CD14-positive monocyte (primary cell): ENCODE measurements around the gene NAXD. TPM values are rescaled to one million over a fixed set of nuclear protein-coding genes. Genes with fewer than 3 reads are reported as not detected.

Experiments
- DNase-seq, 3 donors: peaks; one replicate each; pipeline ENCODE4 v3.0.0-alpha.2; 2011 to 2022
- H2AFZ ChIP-seq: 2 replicates; pipeline ENCODE4 v1.6.0; 2012; ENCODE audit warnings: mild to moderate bottlenecking, low read depth, low read length, inconsistent platforms; ENCODE audit not compliant: insufficient read depth, poor library complexity, severe bottlenecking
- H3K27ac ChIP-seq, 2 donors: 1 replicate in 1 of 2; 2 replicates in 1 of 2; pipeline ENCODE4 v1.5.1; 2012 to 2013; ENCODE audit warnings: low read length in 2 of 2, control low read depth in 1 of 2, inconsistent platforms in 1 of 2, low read depth in 1 of 2, mild to moderate bottlenecking in 1 of 2
- H3K27me3 ChIP-seq, 2 donors: one replicate each; pipeline versions ENCODE4 v1.6.0 to v1.6.1; 2011 to 2013; ENCODE audit warnings: low read length in 2 of 2; ENCODE audit not compliant: control insufficient read depth in 2 of 2, insufficient read depth in 2 of 2
- H3K36me3 ChIP-seq, 2 donors: replicated peaks in 1 of 2; 1 replicate in 1 of 2; 2 replicates in 1 of 2; pipeline versions ENCODE4 v1.5.1 to v1.6.1; 2012 to 2013; ENCODE audit warnings: low read length in 2 of 2, control low read depth in 1 of 2, inconsistent platforms in 1 of 2, mild to moderate bottlenecking in 1 of 2; ENCODE audit not compliant: insufficient read depth in 2 of 2, control insufficient read depth in 1 of 2
- H3K4me1 ChIP-seq, 2 donors: 1 replicate in 1 of 2; 2 replicates in 1 of 2; pipeline versions ENCODE4 v1.5.1 to v1.6.1; 2012 to 2013; ENCODE audit warnings: low read length in 2 of 2, control low read depth in 1 of 2, inconsistent platforms in 1 of 2, mild to moderate bottlenecking in 1 of 2, moderate library complexity in 1 of 2; ENCODE audit not compliant: insufficient read depth in 2 of 2, control insufficient read depth in 1 of 2
- H3K4me2 ChIP-seq: replicated peaks from 2 replicates; pipeline ENCODE3; 2012; ENCODE audit warnings: low read length, moderate library complexity, mild to moderate bottlenecking; ENCODE audit not compliant: poor library complexity, severe bottlenecking; ENCODE audit errors: extremely low read depth
- H3K4me3 ChIP-seq, 3 experiments: fragments of 200-600 bp in 1 of 3; sonication (generic) in 1 of 3; replicated peaks in 1 of 3; 1 replicate in 2 of 3; 2 replicates in 1 of 3; pipeline ENCODE4 v1.5.1; 2011 to 2013; ENCODE audit warnings: low read length in 3 of 3, mild to moderate bottlenecking in 3 of 3, control low read depth in 2 of 3, low read depth in 2 of 3, inconsistent platforms in 1 of 3, moderate library complexity in 1 of 3
- H3K79me2 ChIP-seq: 2 replicates; pipeline ENCODE4 v1.6.0; 2012; ENCODE audit warnings: mild to moderate bottlenecking, control low read depth, inconsistent platforms, low read length, moderate library complexity; ENCODE audit not compliant: insufficient read depth
- H3K9ac ChIP-seq: 2 replicates; pipeline ENCODE4 v1.6.0; 2017; ENCODE audit warnings: low read length, mild to moderate bottlenecking; ENCODE audit not compliant: insufficient read depth, poor library complexity, severe bottlenecking
- H3K9me3 ChIP-seq, 2 donors: replicated peaks in 1 of 2; 1 replicate in 1 of 2; 2 replicates in 1 of 2; pipeline versions ENCODE4 v1.5.1 to v1.6.1; 2012 to 2013; ENCODE audit warnings: low read length in 2 of 2, control low read depth in 1 of 2; ENCODE audit not compliant: control insufficient read depth in 1 of 2, insufficient read depth in 1 of 2
- H4K20me1 ChIP-seq: 2 replicates; pipeline ENCODE4 v1.6.0; 2012; ENCODE audit warnings: mild to moderate bottlenecking, low read length, control low read depth, moderate library complexity; ENCODE audit not compliant: insufficient read depth
- H3K27ac Mint-ChIP-seq, 7 donors: one replicate each; pipeline ENCODE4 v1.8.0; 2020; ENCODE audit warnings: mild to moderate bottlenecking in 7 of 7, mixed read lengths in 7 of 7, moderate library complexity in 6 of 7, inconsistent platforms in 2 of 7
- H3K27me3 Mint-ChIP-seq, 3 donors: one replicate each; pipeline ENCODE4 v1.8.0; 2021 to 2022; ENCODE audit warnings: low read depth in 3 of 3, mild to moderate bottlenecking in 3 of 3, mixed read lengths in 3 of 3, moderate library complexity in 3 of 3, inconsistent platforms in 1 of 3
- H3K36me3 Mint-ChIP-seq, 2 donors: one replicate each; pipeline ENCODE4 v1.8.0; 2020; ENCODE audit warnings: mixed read lengths in 2 of 2, inconsistent platforms in 1 of 2, mild to moderate bottlenecking in 1 of 2
- H3K4me1 Mint-ChIP-seq: one replicate; pipeline ENCODE4 v1.8.0; 2020; ENCODE audit warnings: mild to moderate bottlenecking, mixed read lengths
- H3K4me3 Mint-ChIP-seq, 2 donors: one replicate each; pipeline ENCODE4 v1.8.0; 2020; ENCODE audit warnings: mild to moderate bottlenecking in 2 of 2, mixed read lengths in 2 of 2, moderate library complexity in 1 of 2
- H3K9me3 Mint-ChIP-seq, 7 donors: one replicate each; pipeline ENCODE4 v1.8.0; 2020 to 2022; ENCODE audit warnings: mixed read lengths in 7 of 7, mild to moderate bottlenecking in 6 of 7, moderate library complexity in 6 of 7, inconsistent platforms in 2 of 7
- CTCF ChIP-seq: fragments of 200-600 bp; IDR thresholded peaks from one replicate; pipeline ENCODE4 v1.8.0; 2022; ENCODE audit warnings: antibody characterized with exemption, mild to moderate bottlenecking
- WGBS: methylation state at CpG from one replicate; pipeline ENCODE4 v1.1.5; 2013; ENCODE audit warnings: missing lambda C conversion rate; ENCODE audit not compliant: insufficient coverage; 5-methylcytosine and 5-hydroxymethylcytosine counted together
- intact Hi-C, 2 donors: fragments of 100-400 bp; cut with micrococcal nuclease; formaldehyde crosslinking; loops; one replicate each; pipeline versions ENCODE4 v1.15.0 to v1.15.1; 2023
- polyA plus RNA-seq, 3 donors: library from polyadenylated mRNA; depleted of rRNA in 1 of 3; unstranded in 2 of 3; stranded (reverse) in 1 of 3; fragments of 300-500 nt in 2 of 3; fragments of >200 nt in 1 of 3; fragmentation: Illumina TruSeq in 2 of 3; gene quantifications; 1 replicate in 2 of 3; 2 replicates in 1 of 3; pipeline ENCODE4 v1.2.3, GENCODE V29; 2012 to 2021

Gene NAXD
- polyA plus RNA-seq, 3 donors: 7.4 to 22.8 (median 8.5) TPM

GRCh38 chr13:110638814-110639806 lies 23.8 kb downstream of the NAXD start:
- 93% methylated on average over 32 of the region's 39 CpGs for WGBS

More at GRCh38 chr13:110638814-110639806, 23.8 kb downstream of the NAXD start:
- Mint-ChIP-seq H3K36me3 (peaks cover 91 to 100% of the 10 kb centered on the region in 2 donors), H3K4me1 (no peaks in the 10 kb centered on the region), H3K27ac (peak overlapping the region in 5 of 7 donors; percentile 12 to 50 (median 40)), H3K4me3 (no peak overlapping the region), H3K27me3 (no peaks in the 10 kb centered on the region), H3K9me3 (no peaks in the 10 kb centered on the region)
- Histone ChIP-seq H3K9me3 (no peaks in the 10 kb centered on the region), H3K9ac (no peak overlapping the region), H2AFZ (no peak overlapping the region), H3K4me3 (no peak overlapping the region), H3K79me2 (no peaks in the 10 kb centered on the region), H3K27ac (peak overlapping the region in 1 of 2 donors; percentile 24), H3K27me3 (no peaks in the 10 kb centered on the region), H3K4me1 (no peaks in the 10 kb centered on the region), H4K20me1 (peaks cover 93% of the 10 kb centered on the region), H3K4me2 (no peak overlapping the region), H3K36me3 (peaks cover 98 to 100% of the 10 kb centered on the region in 2 donors)
- no peak for DNase-seq
- intact Hi-C loops: no loop called here
- TF ChIP-seq CTCF: no peak
